Measurements from ENCODE around the gene EEF1G. TPM values are rescaled to one million over a fixed set of nuclear protein-coding genes. Genes with fewer than 3 reads are reported as not detected.
A peak's percentile ranks its signal among the peaks of the same experiment; 100 is the strongest.

The EEF1G gene
- total and polyA plus RNA-seq, 2 of the 13 experiments (the other 11 are each of a cell fraction or from before 2014, with no cell fraction given), result 1,787 to 2,144 TPM

- no peak for TF ChIP-seq BRD4 (CRISPR knock-in tag; IDR thresholded peaks at IDR 0.05)
- no peak for TF ChIP-seq GATAD1 (CRISPR knock-in tag; IDR thresholded peaks at IDR 0.05)
- TF ChIP-seq MED13 (CRISPR knock-in tag; IDR thresholded peaks at IDR 0.05), result no peak
- TF ChIP-seq REPIN1 (CRISPR knock-in tag; IDR thresholded peaks at IDR 0.05; ENCODE audit: borderline replicate concordance, low read depth), result 0 out of 2 replicates have a peak, but pooled peaks have one; percentile 33
- TF ChIP-seq ZNF7 (CRISPR knock-in tag; IDR thresholded peaks at IDR 0.05), result no peak
- TF ChIP-seq, protein P1, sequence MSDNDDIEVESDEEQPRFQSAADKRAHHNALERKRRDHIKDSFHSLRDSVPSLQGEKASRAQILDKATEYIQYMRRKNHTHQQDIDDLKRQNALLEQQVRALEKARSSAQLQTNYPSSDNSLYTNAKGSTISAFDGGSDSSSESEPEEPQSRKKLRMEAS (IDR thresholded peaks at IDR 0.05), result no peak
- TF ChIP-seq, protein P2, sequence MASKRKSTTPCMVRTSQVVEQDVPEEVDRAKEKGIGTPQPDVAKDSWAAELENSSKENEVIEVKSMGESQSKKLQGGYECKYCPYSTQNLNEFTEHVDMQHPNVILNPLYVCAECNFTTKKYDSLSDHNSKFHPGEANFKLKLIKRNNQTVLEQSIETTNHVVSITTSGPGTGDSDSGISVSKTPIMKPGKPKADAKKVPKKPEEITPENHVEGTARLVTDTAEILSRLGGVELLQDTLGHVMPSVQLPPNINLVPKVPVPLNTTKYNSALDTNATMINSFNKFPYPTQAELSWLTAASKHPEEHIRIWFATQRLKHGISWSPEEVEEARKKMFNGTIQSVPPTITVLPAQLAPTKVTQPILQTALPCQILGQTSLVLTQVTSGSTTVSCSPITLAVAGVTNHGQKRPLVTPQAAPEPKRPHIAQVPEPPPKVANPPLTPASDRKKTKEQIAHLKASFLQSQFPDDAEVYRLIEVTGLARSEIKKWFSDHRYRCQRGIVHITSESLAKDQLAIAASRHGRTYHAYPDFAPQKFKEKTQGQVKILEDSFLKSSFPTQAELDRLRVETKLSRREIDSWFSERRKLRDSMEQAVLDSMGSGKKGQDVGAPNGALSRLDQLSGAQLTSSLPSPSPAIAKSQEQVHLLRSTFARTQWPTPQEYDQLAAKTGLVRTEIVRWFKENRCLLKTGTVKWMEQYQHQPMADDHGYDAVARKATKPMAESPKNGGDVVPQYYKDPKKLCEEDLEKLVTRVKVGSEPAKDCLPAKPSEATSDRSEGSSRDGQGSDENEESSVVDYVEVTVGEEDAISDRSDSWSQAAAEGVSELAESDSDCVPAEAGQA (IDR thresholded peaks at IDR 0.05; ENCODE audit: low read depth), result no peak
- TF ChIP-seq, protein P2 (CRISPR knock-in tag; IDR thresholded peaks at IDR 0.05; ENCODE audit: borderline replicate concordance), result no peak
Measured at GRCh38 chr11:62602141-62603071, 28.7 kb upstream of the EEF1G start (continued).

All from HepG2 (cell line).